GM18526 (cell line): ENCODE results near the gene CACNA2D3.

ENCODE experiments used
- POLR2A ChIP-seq: IDR thresholded peaks from 3 replicates; pipeline ENCODE4 v1.6.1; 2011; ENCODE audit not compliant: insufficient read length; ENCODE audit errors: extremely low read depth

CACNA2D3 gene

GRCh38 chr3:54432975-54433374 is 310.6 kb downstream of the CACNA2D3 start:
- TF ChIP-seq POLR2A: no peak

- TF ChIP-seq POLR2A: no peak
Measured at GRCh38 chr3:54433846-54434245, 311.5 kb downstream of the CACNA2D3 start.

GRCh38 chr3:54434756-54435155 is 312.4 kb downstream of the CACNA2D3 start:
- no peak for TF ChIP-seq POLR2A

- no peak for TF ChIP-seq POLR2A
Measured at GRCh38 chr3:54437271-54437670, 314.9 kb downstream of the CACNA2D3 start.

- TF ChIP-seq POLR2A: no peak
Measured at GRCh38 chr3:54443561-54444161, 321.3 kb downstream of the CACNA2D3 start.

- no peak for TF ChIP-seq POLR2A
Measured at GRCh38 chr3:54445630-54446029, 323.3 kb downstream of the CACNA2D3 start.

GRCh38 chr3:54447427-54447826 is 325.1 kb downstream of the CACNA2D3 start:
- TF ChIP-seq POLR2A: no peak

GRCh38 chr3:54454806-54455205 is 332.5 kb downstream of the CACNA2D3 start:
- no peak for TF ChIP-seq POLR2A

- no peak for TF ChIP-seq POLR2A
Measured at GRCh38 chr3:54458357-54458756, 336.0 kb downstream of the CACNA2D3 start.

- no peak for TF ChIP-seq POLR2A
Measured at GRCh38 chr3:54476891-54477290, 354.5 kb downstream of the CACNA2D3 start.

GRCh38 chr3:54481606-54482365 is 359.4 kb downstream of the CACNA2D3 start:
- TF ChIP-seq POLR2A: no peak

GRCh38 chr3:54484334-54484733 is 362.0 kb downstream of the CACNA2D3 start:
- no peak for TF ChIP-seq POLR2A

GRCh38 chr3:54486317-54486716 is 364.0 kb downstream of the CACNA2D3 start:
- TF ChIP-seq POLR2A: no peak

- TF ChIP-seq POLR2A: no peak
Measured at GRCh38 chr3:54488297-54488696, 365.9 kb downstream of the CACNA2D3 start.

GRCh38 chr3:54494209-54494608 is 371.9 kb downstream of the CACNA2D3 start:
- no peak for TF ChIP-seq POLR2A

- TF ChIP-seq POLR2A: no peak
Measured at GRCh38 chr3:54506603-54507002, 384.3 kb downstream of the CACNA2D3 start.
